HFFc6 (cell line): ENCODE measurements around the gene KREMEN2. TPM values are rescaled to one million over a fixed set of nuclear protein-coding genes. Genes with fewer than 3 reads are reported as not detected.

Source experiments
- DNase-seq: peaks from one replicate; pipeline ENCODE4 v3.0.0-alpha.2; 2018
- H3K27ac Mint-ChIP-seq: 2 replicates; pipeline ENCODE4 v1.8.0; 2020; ENCODE audit warnings: mild to moderate bottlenecking, mixed read lengths
- H3K27me3 Mint-ChIP-seq: 2 replicates; pipeline ENCODE4 v1.8.0; 2021; ENCODE audit warnings: mild to moderate bottlenecking, moderate library complexity, mixed read lengths; ENCODE audit not compliant: insufficient read depth
- H3K36me3 Mint-ChIP-seq: 2 replicates; pipeline ENCODE4 v1.8.0; 2021; ENCODE audit warnings: low read depth, mixed read lengths
- H3K4me1 Mint-ChIP-seq: 2 replicates; pipeline ENCODE4 v1.8.0; 2020; ENCODE audit warnings: low read depth, mixed read lengths
- H3K4me3 Mint-ChIP-seq: 2 replicates; pipeline ENCODE4 v1.8.0; 2020; ENCODE audit warnings: mild to moderate bottlenecking, moderate library complexity, mixed read lengths
- H3K9me3 Mint-ChIP-seq: 2 replicates; pipeline ENCODE4 v1.8.0; 2020; ENCODE audit warnings: mild to moderate bottlenecking, mixed read lengths
- long read RNA-seq: library from polyadenylated mRNA; unstranded; transcript quantifications from one replicate; pipeline ENCODE4 v2.0.0, GENCODE V29; 2019
- total RNA-seq, 6 experiments: library from RNA; stranded (reverse); fragmentation: NEBNext Ultra II Directional; extraction: Animal tissue kit (Norgen Biotek cat#: 25700); gene quantifications; 2 replicates in 1 of 6; 3 replicates in 5 of 6; pipeline ENCODE4 v1.2.3, GENCODE V29; 2021
- TF ChIP-seq, protein P1 (sequence below): fragments of 200-600 bp; sonication (generic); IDR thresholded peaks from 2 replicates; pipeline ENCODE4 v1.5.0; 2021; ENCODE audit warnings: antibody characterized with exemption, mild to moderate bottlenecking

KREMEN2 gene, protein sequence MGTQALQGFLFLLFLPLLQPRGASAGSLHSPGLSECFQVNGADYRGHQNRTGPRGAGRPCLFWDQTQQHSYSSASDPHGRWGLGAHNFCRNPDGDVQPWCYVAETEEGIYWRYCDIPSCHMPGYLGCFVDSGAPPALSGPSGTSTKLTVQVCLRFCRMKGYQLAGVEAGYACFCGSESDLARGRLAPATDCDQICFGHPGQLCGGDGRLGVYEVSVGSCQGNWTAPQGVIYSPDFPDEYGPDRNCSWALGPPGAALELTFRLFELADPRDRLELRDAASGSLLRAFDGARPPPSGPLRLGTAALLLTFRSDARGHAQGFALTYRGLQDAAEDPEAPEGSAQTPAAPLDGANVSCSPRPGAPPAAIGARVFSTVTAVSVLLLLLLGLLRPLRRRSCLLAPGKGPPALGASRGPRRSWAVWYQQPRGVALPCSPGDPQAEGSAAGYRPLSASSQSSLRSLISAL
- total RNA-seq, result not detected
- long read RNA-seq, result 0 reads

DNA sequence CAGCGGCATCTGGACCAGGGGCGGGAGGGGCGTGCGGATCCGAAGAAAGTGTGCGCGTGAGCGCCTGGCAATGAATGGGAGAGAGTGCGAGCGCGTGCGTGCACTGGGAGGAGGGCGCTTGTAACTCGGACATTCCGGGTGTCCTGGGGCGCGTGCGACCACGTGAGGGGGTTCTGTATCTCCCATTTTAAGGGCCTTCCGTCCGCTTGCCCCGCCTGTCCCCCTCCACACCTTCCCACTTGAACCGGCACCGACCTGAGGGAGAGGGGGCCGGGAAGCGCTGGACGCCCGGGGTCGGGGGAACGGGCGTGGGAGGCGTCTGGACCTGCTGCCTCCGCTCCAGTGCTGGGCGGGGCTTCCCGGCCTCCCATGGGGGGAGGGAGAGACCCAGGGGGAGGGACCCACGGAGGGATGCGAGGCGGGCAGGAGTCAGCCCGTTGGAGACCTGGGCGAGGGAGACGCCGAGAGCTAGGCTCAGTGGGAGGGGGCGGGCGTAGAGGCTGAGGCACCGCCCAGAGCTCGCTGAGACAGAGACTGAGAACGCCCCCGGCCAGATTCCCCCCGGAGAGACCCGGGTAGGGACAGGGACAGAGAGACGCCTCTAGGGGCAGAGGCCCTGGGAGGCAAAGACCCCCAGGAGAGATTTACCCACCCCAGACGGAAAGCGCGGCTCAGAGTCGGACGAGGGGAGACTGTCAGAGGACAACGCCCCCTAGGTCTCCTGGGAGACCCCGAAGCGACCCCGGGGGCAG lies at the start of gene KREMEN2:
TSS of gene KREMEN2 (plus strand) at position 553 of the 752 bp plus-strand sequence. CDS start 246 bp downstream, outside the sequence.
- Mint-ChIP-seq H3K27me3 (peaks cover 39% of the 10 kb centered on the region), H3K36me3 (no peaks in the 10 kb centered on the region), H3K27ac (no peak within 1 kb of the TSS), H3K4me1 (no peaks in the 10 kb centered on the region), H3K9me3 (0 out of 2 replicates have a peak, but pooled peaks cover 6% of the 10 kb centered on the region), H3K4me3 (peak within 1 kb of the TSS; percentile 32; the same call in 1 of the 2 replicates)
- TF ChIP-seq, protein P1, sequence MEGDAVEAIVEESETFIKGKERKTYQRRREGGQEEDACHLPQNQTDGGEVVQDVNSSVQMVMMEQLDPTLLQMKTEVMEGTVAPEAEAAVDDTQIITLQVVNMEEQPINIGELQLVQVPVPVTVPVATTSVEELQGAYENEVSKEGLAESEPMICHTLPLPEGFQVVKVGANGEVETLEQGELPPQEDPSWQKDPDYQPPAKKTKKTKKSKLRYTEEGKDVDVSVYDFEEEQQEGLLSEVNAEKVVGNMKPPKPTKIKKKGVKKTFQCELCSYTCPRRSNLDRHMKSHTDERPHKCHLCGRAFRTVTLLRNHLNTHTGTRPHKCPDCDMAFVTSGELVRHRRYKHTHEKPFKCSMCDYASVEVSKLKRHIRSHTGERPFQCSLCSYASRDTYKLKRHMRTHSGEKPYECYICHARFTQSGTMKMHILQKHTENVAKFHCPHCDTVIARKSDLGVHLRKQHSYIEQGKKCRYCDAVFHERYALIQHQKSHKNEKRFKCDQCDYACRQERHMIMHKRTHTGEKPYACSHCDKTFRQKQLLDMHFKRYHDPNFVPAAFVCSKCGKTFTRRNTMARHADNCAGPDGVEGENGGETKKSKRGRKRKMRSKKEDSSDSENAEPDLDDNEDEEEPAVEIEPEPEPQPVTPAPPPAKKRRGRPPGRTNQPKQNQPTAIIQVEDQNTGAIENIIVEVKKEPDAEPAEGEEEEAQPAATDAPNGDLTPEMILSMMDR, result no peak; the same call in 1 of the 2 replicates
- no peak for DNase-seq

DNA sequence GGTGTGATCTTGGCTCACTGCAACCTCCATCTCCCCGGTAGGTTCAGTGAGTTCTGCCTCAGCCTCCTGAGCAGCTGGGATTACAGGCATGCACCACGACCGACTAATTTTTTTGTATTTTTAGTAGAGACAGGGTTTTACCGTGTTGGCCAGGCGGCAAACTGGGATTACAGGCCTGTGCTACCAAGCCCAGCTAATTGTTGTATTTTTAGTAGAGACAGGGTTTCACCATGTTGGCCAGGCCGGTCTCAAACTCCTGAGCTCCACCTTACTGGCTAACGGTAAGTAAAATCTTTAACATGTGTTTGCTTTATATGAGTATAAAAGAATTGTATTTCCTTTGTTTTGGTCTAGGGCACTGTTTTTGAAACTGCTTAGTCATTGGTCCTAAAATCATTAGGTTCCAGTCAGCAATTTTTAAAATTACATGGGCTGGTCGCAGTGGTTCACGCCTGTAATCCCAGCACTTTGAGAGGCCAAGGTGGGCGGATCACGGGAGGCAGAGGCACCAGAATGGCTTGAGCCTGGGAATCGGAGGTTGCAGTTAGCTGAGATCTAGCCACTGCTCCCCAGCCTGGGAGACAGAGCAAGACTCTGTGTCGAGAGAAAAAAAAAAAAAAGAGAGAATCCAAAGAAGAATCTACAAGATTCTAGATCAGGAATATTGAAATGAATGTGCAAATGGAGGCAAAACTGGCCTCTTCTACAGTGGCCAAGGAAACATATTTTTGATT lies 48.7 kb upstream of the KREMEN2 start:
- DNase-seq, result no peak
- H3K4me3 Mint-ChIP-seq, result peak overlapping the region; percentile 27

DNA sequence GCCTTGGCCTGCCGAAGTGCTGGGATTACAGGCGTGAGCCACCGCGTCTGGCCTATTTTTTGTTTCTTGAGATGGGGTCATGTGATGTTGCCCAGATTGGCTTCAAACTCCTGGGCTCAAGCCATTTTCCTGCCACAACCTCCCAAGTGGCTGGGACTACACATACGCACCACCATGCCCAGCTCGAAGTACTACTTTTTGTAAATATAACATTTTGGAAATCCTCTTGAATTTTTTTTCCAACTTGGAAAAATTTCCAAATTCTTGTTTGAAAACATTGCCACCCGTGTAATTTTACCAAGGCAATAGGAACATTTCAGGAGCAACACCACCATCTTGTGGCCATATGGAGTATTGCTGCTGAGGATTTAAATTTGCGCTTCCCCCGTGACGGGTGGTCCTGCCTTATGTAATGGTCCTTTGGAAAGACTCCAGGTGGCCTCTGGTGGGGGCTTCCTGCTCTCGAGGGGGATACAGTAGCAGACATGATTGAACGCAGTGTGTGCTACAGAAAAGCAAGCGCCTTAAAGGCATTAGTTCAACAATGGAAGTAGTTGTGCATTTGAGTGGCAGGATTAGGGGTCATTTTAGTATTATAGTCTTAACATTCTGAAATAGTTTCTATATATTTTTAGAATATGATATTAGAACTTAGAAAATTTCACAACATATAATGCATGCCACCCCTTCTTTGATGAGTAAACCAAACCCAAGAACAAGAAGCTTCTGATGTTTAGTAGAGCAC lies 44.4 kb upstream of the KREMEN2 start:
- Mint-ChIP-seq H3K4me1 (peaks cover 22% of the 10 kb centered on the region), H3K4me3 (no peak overlapping the region), H3K9me3 (no peaks in the 10 kb centered on the region), H3K27me3 (peaks cover 1% of the 10 kb centered on the region; the same call in 1 of the 2 replicates), H3K27ac (peak overlapping the region; percentile 76), H3K36me3 (peaks cover 7% of the 10 kb centered on the region)
- peak; percentile 49 for DNase-seq
- TF ChIP-seq, protein P1, result peak; percentile 97

More for the DNA sequence above, 48.7 kb upstream of the KREMEN2 start:
- Mint-ChIP-seq H3K27ac (peak overlapping the region; percentile 93), H3K9me3 (no peaks in the 10 kb centered on the region), H3K36me3 (peaks cover 10% of the 10 kb centered on the region), H3K27me3 (peaks cover 1% of the 10 kb centered on the region; the same call in 1 of the 2 replicates), H3K4me1 (peaks cover 43% of the 10 kb centered on the region)
- TF ChIP-seq, protein P1, result no peak

DNA sequence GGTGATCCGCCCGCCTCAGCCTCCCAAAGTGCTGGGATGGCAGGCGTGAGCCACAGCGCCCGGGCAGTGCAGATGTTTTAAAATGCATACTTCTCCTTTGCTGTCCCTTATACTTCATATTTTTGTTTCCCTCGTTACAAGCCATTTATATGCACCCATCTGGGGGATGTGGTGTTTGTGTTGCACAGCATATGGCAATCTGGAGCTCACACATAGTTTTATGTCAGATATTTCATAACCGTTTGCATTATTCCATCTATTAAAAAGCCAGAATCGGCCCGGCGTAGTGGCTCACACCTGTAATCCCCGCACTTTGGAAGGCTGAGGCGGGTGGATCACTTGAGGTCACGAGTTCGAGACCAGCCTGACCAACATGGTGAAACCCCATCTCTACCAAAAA lies 40.6 kb upstream of the KREMEN2 start:
- TF ChIP-seq, protein P1, result no peak
- H3K36me3 Mint-ChIP-seq, result peaks cover 7% of the 10 kb centered on the region
- H3K27me3 Mint-ChIP-seq, result peaks cover 4% of the 10 kb centered on the region
- DNase-seq, result no peak
- H3K27ac Mint-ChIP-seq, result no peak overlapping the region
- no peaks in the 10 kb centered on the region for H3K9me3 Mint-ChIP-seq
- H3K4me3 Mint-ChIP-seq, result no peak overlapping the region
- peaks cover 26% of the 10 kb centered on the region for H3K4me1 Mint-ChIP-seq
